ENCODE data around the gene RAB7B. TPM values are rescaled to one million over a fixed set of nuclear protein-coding genes. Genes with fewer than 3 reads are reported as not detected.

The RAB7B gene
- total and polyA plus RNA-seq, 9 of the 15 experiments (the other 6 are each of a cell fraction or from before 2014, with no cell fraction given), result 0.03 to 0.29 (median 0.07) TPM; not detected in 4

DNA sequence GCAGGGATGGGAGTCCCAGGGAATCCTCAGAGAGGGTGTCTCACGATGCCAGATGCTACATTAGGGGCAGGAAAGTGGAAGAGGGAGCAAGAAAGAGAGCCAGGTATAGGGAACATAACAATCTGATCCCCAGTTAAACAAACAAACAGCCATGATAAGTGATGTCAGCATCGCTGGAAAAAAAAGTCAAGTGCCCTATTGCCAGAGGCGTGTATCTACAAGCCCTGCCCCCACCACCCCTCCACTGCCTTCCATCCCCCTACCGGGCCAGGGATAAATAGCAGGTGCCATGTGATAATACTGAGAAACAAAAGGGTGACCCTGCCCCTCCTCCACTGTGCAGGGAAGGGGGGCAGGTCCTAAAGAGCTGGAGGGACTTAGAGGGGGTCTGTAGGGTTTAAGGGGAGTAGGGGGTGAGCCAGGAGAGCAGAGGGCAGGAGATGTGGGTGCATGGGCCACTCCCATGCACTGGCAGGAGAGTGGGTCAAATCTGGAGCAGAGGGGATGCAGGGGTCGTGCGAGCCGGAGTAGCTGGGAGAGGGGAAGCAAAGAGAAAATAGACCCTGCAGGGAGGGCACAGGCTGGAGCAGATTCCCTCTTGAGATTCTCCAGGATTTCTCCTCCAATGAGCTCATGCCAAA is 63.4 kb downstream of the RAB7B start:
- ChIA-PET POLR2A (no interaction called here), CTCF (ENCODE audit: low intra/inter-chr PET ratio) (no interaction called here)
- H3K27me3 ChIP-seq (ENCODE audit: control insufficient read depth in 2 of 2, insufficient read depth in 2 of 2, low read length in 2 of 2), result peaks cover 36 to 80% of the 10 kb centered on the region in 2 experiments
- no peak overlapping the region for H3K9ac ChIP-seq (ENCODE audit: insufficient read depth in 1 of 2, low read depth in 2 of 2, low read length in 2 of 2)
- no peak for FAIRE-seq
- in situ Hi-C loops (cut with MboI) (no loop called here), intact Hi-C loops (cut with micrococcal nuclease) (no loop called here)
- peaks cover 2 to 7% of the 10 kb centered on the region in 2 experiments for H3K4me1 ChIP-seq (replicated peaks in 1 of 2; ENCODE audit: control insufficient read depth in 2 of 2, insufficient read depth in 2 of 2, low read length in 2 of 2)
- DNase-seq (ENCODE audit: extremely low read depth in 1 of 4, low spot score in 3 of 4), result peak in 3 of 4 experiments; percentile 53 to 72 (median 71)
- ATAC-seq, result peak; percentile 76
- H3K79me2 ChIP-seq (ENCODE audit: control insufficient read depth, insufficient read depth, low read length), result no peaks in the 10 kb centered on the region
- H3K27ac ChIP-seq (ENCODE audit: extremely low read depth, low read depth, low read length), result no peak overlapping the region
- peaks cover 16% of the 10 kb centered on the region; the same call in 1 of the 2 replicates for H4K20me1 ChIP-seq (replicated peaks; ENCODE audit: control insufficient read depth, insufficient read depth, low read length)
- H3K9me1 ChIP-seq (ENCODE audit: control insufficient read depth, insufficient read depth, low read length), result no peaks in the 10 kb centered on the region
- H3K9me3 ChIP-seq (replicated peaks; ENCODE audit: control insufficient read depth, insufficient read depth, low read depth, low read length), result no peaks in the 10 kb centered on the region
- no peak overlapping the region for H3K4me3 ChIP-seq
- TF ChIP-seq BCLAF1 (IDR thresholded peaks at IDR 0.05; ENCODE audit: borderline replicate concordance in 1 of 2, control insufficient read depth in 1 of 2, low read depth in 2 of 2, low read length in 1 of 2) (no peak), ZNF384 (IDR thresholded peaks at IDR 0.05; ENCODE audit: low read depth, low read length) (peak; percentile 49; the same call in 1 of the 2 replicates), VEZF1 (CRISPR knock-in tag; IDR thresholded peaks at IDR 0.05) (peak; percentile 42; the same call in 1 of the 2 replicates), CTCF (IDR thresholded peaks at IDR 0.05 in 2 of 3, conservative IDR thresholded peaks at IDR 0.05 in 1 of 3; ENCODE audit: insufficient read depth in 2 of 3, low read depth in 1 of 3, low read length in 3 of 3) (peak; percentile 19 to 41 (median 27); a peak in 3 of 6 replicates)
- H3K4me2 ChIP-seq (ENCODE audit: insufficient read depth, low read length), result no peak overlapping the region
- 3% methylated on average over 7 of the region's 7 CpGs for WGBS (ENCODE audit: insufficient coverage, low coverage, missing lambda C conversion rate)
- H2AFZ ChIP-seq (ENCODE audit: low read depth, low read length), result no peak overlapping the region
- no TSS peak for BruUV-seq (replicated peaks)
- H3K36me3 ChIP-seq (ENCODE audit: control insufficient read depth, insufficient read depth, low read length), result no peaks in the 10 kb centered on the region
